Tibial nerve (tissue), 4 donors: ENCODE measurements around the gene STX11.

ENCODE experiments used
- CTCF ChIP-seq, 5 experiments: fragments of 200-600 bp in 3 of 5; fragments of 450-650 bp in 2 of 5; sonication (generic) in 3 of 5; IDR thresholded peaks; one replicate each; pipeline ENCODE4 v1.5.1; 2016 to 2019; ENCODE audit warnings: antibody characterized with exemption in 5 of 5, mild to moderate bottlenecking in 3 of 5, moderate library complexity in 2 of 5
- EP300 ChIP-seq, 2 donors: sonication (generic); formaldehyde crosslinking; IDR thresholded peaks; one replicate each; pipeline ENCODE4 v1.6.1; 2017; ENCODE audit warnings: antibody characterized with exemption in 2 of 2, mild to moderate bottlenecking in 1 of 2
- POLR2A ChIP-seq, 2 donors: fragments of 450-650 bp; IDR thresholded peaks; one replicate each; pipeline ENCODE4 v1.6.1; 2017; ENCODE audit warnings: antibody characterized with exemption in 2 of 2, mild to moderate bottlenecking in 2 of 2, moderate library complexity in 2 of 2

GRCh38 chr6:144152334-144152900, 2.1 kb downstream of the STX11 start:
- TF ChIP-seq CTCF (IDR thresholded peaks at IDR 0.05) (no peak), EP300 (IDR thresholded peaks at IDR 0.05) (no peak), POLR2A (IDR thresholded peaks at IDR 0.05) (no peak)
